Stomach (tissue), 9 donors: Measurements from ENCODE around the gene PSKH1. TPM values are rescaled to one million over a fixed set of nuclear protein-coding genes. Genes with fewer than 3 reads are reported as not detected.

Experiments
- DNase-seq, 2 donors: peaks; one replicate each; pipeline versions ENCODE4 v3.0.0 to v3.0.0-alpha.2; 2013 to 2019
- H3K27ac ChIP-seq, 5 donors: fragments of 200-600 bp in 4 of 5; sonication (generic) in 4 of 5; one replicate each; pipeline ENCODE4 v1.5.1; 2013 to 2019; ENCODE audit warnings: mild to moderate bottlenecking in 1 of 5, moderate library complexity in 1 of 5
- H3K27me3 ChIP-seq, 3 donors: fragments of 200-600 bp; sonication (generic); one replicate each; pipeline ENCODE4 v1.5.1; 2017 to 2019; ENCODE audit warnings: mixed run types in 1 of 3
- H3K36me3 ChIP-seq, 4 donors: fragments of 200-600 bp; sonication (generic); 1 replicate in 3 of 4; 2 replicates in 1 of 4; pipeline ENCODE4 v1.5.1; 2016 to 2019
- H3K4me1 ChIP-seq, 4 donors: fragments of 200-600 bp; sonication (generic); one replicate each; pipeline ENCODE4 v1.5.1; 2016 to 2019
- H3K4me3 ChIP-seq, 4 donors: fragments of 200-600 bp; sonication (generic) in 3 of 4; one replicate each; pipeline ENCODE4 v1.5.1; 2016 to 2019; ENCODE audit warnings: mild to moderate bottlenecking in 1 of 4
- H3K9me3 ChIP-seq, 4 donors: fragments of 200-600 bp; sonication (generic); one replicate each; pipeline ENCODE4 v1.5.1; 2016 to 2019
- EP300 ChIP-seq: sonication (generic); formaldehyde crosslinking; IDR thresholded peaks from one replicate; pipeline ENCODE4 v1.6.1; 2017; ENCODE audit warnings: antibody characterized with exemption
- POLR2A ChIP-seq, 4 donors: fragments of 450-650 bp; IDR thresholded peaks; one replicate each; pipeline ENCODE4 v1.6.1; 2016; ENCODE audit warnings: antibody characterized with exemption in 4 of 4, control low read depth in 2 of 4, mild to moderate bottlenecking in 1 of 4, moderate library complexity in 1 of 4
- POLR2AphosphoS5 ChIP-seq, 3 donors: sonication (generic); formaldehyde crosslinking; IDR thresholded peaks; one replicate each; pipeline ENCODE4 v1.6.1; 2016; ENCODE audit warnings: antibody characterized with exemption in 3 of 3
- WGBS, 5 donors: extraction: QIAGEN DNeasy Blood & Tissue Kit in 3 of 5; methylation state at CpG; one replicate each; pipeline versions ENCODE4 v1.1.5 to v1.1.7; 2013 to 2018; 5-methylcytosine and 5-hydroxymethylcytosine counted together
- intact Hi-C: fragments of 100-400 bp; cut with DNase I; formaldehyde crosslinking; loops from one replicate; pipeline ENCODE4 v1.15.1; 2023; ENCODE audit warnings: low total_unique reads
- polyA plus RNA-seq, 3 donors: library from polyadenylated mRNA; stranded (reverse); fragments of 200-250 nt; gene quantifications; one replicate each; pipeline ENCODE4 v1.2.3, GENCODE V29; 2013
- total RNA-seq, 5 donors: library from RNA; depleted of rRNA; stranded (reverse); fragments of >200 nt; gene quantifications; one replicate each; pipeline versions ENCODE4 v1.1.0 to v1.2.3, GENCODE V29; 2014 to 2016
- TF ChIP-seq, protein P1 (sequence below), 7 experiments: fragments of 450-650 bp in 4 of 7; fragments of 200-600 bp in 3 of 7; sonication (generic) in 3 of 7; IDR thresholded peaks; one replicate each; pipeline ENCODE4 v1.5.1; 2016 to 2019; ENCODE audit warnings: antibody characterized with exemption in 7 of 7, control low read depth in 2 of 7, mild to moderate bottlenecking in 1 of 7
- donor health status: healthy with polysubstance abuse.
- donor health status: Bipolar disorder and iron deficiency.
- donor health status: healthy.

PSKH1 gene
- total and polyA plus RNA-seq, 8 donors = 10.2 to 93.7 (median 22.4) TPM

DNA sequence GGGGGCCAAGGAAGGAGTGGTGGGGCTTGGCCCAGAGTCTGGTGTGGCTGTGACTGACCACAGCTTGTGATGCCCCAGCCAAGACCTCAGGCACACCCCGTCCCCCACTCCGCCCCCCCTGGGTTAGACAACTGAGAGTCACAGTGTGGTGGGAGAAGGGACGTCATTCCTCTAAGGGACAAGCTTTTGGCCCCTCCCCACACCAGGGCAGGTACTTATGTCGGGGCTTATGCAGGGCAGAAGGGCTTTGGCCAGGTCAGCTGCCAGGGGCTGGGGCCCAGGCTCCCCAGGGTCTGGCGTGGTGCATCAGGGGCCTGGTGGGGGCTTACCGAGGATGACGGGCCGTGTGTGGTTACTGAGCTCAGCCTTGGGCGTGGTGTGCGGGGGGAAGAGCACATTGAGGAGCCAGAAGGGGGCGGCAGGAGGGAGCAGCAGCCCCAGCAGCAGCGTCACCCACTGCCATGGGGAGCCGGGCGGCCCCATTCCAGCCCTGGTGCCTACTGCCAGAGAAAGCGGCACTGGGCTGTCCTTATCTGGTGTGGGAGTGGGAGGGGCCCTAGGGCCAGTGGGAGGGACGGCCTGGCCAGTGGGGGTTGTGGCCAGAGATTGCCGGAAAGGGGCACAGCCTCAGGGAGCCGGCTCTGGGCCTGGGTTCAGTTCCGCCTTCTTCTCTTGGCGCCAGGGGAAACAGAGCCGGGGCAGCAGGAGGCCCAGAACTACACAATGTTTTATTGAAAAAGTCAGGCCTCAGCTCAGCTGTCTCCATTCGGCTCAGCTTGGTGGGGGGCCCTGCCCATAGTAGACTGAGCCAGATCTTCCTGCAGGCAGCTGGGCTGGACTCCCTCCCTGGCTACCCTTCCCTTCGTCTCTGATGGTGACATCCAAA, 50.8 kb downstream of the PSKH1 start, which contains the start of gene LCAT:
LCAT (minus strand) TSS at position 502 of the 886 bp plus-strand sequence; CDS start at position 483, 19 bp downstream.
- Histone ChIP-seq H3K27me3 (no peaks in the 10 kb centered on the region), H3K4me3 (peak within 1 kb of the TSS in 2 of 4 donors; percentile 8 to 18), H3K4me1 (peaks cover 25 to 55% (median 50%) of the 10 kb centered on the region in 4 donors), H3K27ac (peak within 1 kb of the TSS; percentile 5 to 82 (median 76)), H3K36me3 (peaks cover 41 to 83% (median 67%) of the 10 kb centered on the region in 4 donors), H3K9me3 (no peaks in the 10 kb centered on the region)
- intact Hi-C loops = no loop called here
- 22 to 55% (median 39%) methylated on average over 22 to 23 of the region's 23 CpGs for WGBS, 5 donors
- DNase-seq = peak; percentile 68 to 72
- TF ChIP-seq EP300 = no peak
- peak; percentile 38 to 75 (median 57) for TF ChIP-seq POLR2AphosphoS5 (IDR thresholded peaks at IDR 0.05)

DNA sequence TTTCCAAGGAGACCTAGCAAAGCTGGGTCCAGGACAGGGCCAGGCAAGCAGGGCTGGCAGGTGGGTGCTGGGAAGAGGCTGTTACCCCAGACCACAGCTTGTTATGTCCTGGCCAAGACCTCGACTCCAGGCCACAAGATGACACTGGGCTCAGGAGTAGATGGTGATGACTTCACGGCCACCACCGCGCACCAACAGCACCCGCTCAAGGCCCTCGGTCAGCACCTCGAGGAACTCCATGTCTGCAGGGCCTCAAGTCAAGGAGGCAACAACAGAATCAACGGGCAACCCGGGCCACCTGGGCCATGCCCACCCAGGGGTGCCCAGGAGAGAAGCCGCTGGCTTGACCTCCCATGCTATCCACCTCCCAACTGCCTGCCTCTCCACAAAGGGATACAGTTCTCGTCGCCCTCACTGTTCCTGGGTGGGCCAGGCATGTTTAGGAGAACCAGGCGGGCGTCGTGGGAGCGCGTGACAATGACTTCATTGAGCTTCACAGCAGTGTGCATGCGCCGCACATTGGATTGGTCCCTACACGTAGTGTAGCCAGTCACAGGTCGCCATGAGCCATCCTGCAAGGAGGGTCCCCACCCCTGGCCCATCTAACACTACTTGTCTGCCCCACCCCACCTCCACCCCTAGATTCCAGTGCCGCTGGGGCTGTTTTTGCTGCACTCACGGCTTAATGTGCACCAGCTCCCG, 51.8 kb downstream of the PSKH1 start:
- Histone ChIP-seq H3K36me3 (peaks cover 51 to 88% (median 75%) of the 10 kb centered on the region in 4 donors), H3K27ac (peak overlapping the region; percentile 5 to 82 (median 76)), H3K9me3 (no peaks in the 10 kb centered on the region), H3K4me1 (peaks cover 25 to 52% (median 47%) of the 10 kb centered on the region in 4 donors), H3K4me3 (no peak overlapping the region), H3K27me3 (no peaks in the 10 kb centered on the region)
- 86 to 93% (median 92%) methylated on average over 17 to 24 of the region's 24 CpGs for WGBS, 5 donors
- no peak for DNase-seq
- TF ChIP-seq, protein P1, sequence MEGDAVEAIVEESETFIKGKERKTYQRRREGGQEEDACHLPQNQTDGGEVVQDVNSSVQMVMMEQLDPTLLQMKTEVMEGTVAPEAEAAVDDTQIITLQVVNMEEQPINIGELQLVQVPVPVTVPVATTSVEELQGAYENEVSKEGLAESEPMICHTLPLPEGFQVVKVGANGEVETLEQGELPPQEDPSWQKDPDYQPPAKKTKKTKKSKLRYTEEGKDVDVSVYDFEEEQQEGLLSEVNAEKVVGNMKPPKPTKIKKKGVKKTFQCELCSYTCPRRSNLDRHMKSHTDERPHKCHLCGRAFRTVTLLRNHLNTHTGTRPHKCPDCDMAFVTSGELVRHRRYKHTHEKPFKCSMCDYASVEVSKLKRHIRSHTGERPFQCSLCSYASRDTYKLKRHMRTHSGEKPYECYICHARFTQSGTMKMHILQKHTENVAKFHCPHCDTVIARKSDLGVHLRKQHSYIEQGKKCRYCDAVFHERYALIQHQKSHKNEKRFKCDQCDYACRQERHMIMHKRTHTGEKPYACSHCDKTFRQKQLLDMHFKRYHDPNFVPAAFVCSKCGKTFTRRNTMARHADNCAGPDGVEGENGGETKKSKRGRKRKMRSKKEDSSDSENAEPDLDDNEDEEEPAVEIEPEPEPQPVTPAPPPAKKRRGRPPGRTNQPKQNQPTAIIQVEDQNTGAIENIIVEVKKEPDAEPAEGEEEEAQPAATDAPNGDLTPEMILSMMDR (IDR thresholded peaks at IDR 0.05) = no peak
- no peak for TF ChIP-seq POLR2A (IDR thresholded peaks at IDR 0.05)
- no peak for TF ChIP-seq EP300
- TF ChIP-seq POLR2AphosphoS5 (IDR thresholded peaks at IDR 0.05) = no peak
- intact Hi-C loops = no loop called here

DNA sequence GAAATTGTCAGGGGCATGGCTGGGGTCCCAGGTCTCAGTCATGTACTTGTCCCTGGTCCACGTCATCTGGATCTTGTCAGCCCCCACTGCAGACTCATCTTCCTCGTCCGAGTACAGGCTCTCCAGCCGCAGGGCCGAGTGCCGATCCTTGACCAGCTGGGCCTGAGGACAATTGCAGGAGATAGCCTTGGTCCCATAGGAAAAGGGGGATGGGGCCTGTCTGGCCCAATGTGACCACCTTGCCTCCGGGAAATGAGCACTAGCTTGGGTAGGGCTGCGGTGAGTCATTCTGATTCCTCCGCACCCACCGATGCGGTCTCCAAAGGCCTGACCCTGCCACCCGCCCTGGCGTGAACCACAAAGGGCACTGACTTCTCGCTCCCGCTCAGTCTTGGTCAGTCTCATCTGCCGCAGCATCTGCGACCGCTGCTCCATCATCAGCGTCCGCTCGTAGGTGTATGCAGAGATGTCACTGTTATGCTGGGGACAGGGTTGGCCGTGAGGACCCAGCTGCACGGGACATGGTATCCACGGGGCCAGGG, 52.4 kb downstream of the PSKH1 start:
- no peak for TF ChIP-seq POLR2AphosphoS5 (IDR thresholded peaks at IDR 0.05)
- TF ChIP-seq, protein P1 (IDR thresholded peaks at IDR 0.05) = no peak
- TF ChIP-seq EP300 = no peak
- no peak for TF ChIP-seq POLR2A (IDR thresholded peaks at IDR 0.05)
- intact Hi-C loops = no loop called here
- Histone ChIP-seq H3K4me1 (peaks cover 20 to 46% (median 41%) of the 10 kb centered on the region in 4 donors), H3K36me3 (peaks cover 55 to 88% (median 79%) of the 10 kb centered on the region in 4 donors), H3K27ac (peak overlapping the region in 2 of 5 donors; percentile 70 to 76), H3K4me3 (no peak overlapping the region), H3K27me3 (no peaks in the 10 kb centered on the region), H3K9me3 (no peaks in the 10 kb centered on the region)
- 79 to 95% (median 89%) methylated on average over 12 to 24 of the region's 24 CpGs for WGBS, 5 donors
- DNase-seq = no peak

DNA sequence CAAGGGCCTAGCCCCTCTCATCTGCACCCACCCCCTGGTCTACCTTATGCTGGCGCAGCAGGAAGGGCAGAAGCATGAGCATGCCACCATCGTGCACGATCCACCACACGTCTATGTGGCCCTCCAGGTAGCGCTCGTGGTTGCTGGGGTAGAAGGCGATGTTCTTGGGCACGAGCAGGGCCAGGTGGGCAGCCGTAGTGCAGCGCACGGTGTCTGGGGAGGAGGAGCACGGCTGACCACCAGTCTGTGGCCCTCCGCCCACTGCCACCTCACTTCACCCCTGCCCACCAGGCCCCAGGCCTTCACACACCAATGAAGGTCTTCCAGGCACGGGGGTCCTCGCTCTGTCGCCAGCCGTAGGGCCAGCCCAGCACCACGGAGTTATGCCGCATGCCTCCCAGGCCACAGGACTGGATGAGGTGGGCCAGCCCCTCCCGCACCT, 53.1 kb downstream of the PSKH1 start:
- TF ChIP-seq EP300 (no peak), POLR2A (IDR thresholded peaks at IDR 0.05) (no peak)
- H3K36me3 ChIP-seq = peaks cover 61 to 94% (median 84%) of the 10 kb centered on the region in 4 donors
- no peak overlapping the region for H3K4me3 ChIP-seq
- WGBS, 5 donors = 85 to 97% (median 93%) methylated on average over 9 to 20 of the region's 20 CpGs
- H3K27me3 ChIP-seq = no peaks in the 10 kb centered on the region
- peaks cover 20 to 46% (median 41%) of the 10 kb centered on the region in 4 donors for H3K4me1 ChIP-seq
- peak overlapping the region in 1 of 5 donors; percentile 76 for H3K27ac ChIP-seq
- H3K9me3 ChIP-seq = no peaks in the 10 kb centered on the region
- no peak for DNase-seq
- intact Hi-C loops = no loop called here
